GM06990 (cell line): ENCODE data around the gene PHACTR1.

ENCODE experiments used
- DNase-seq: peaks from one replicate; pipeline ENCODE4 v3.0.0-alpha.2; 2011; ENCODE audit not compliant: insufficient read length; ENCODE audit errors: extremely low read depth
- H3K27me3 ChIP-seq: replicated peaks from 2 replicates; pipeline ENCODE4 v1.6.0; 2011; ENCODE audit warnings: low read length; ENCODE audit not compliant: control insufficient read depth, insufficient read depth
- H3K36me3 ChIP-seq: 2 replicates; pipeline ENCODE4 v1.5.1; 2011; ENCODE audit warnings: low read length; ENCODE audit not compliant: control insufficient read depth, insufficient read depth
- H3K4me3 ChIP-seq: replicated peaks from 2 replicates; pipeline ENCODE4 v1.5.1; 2011; ENCODE audit warnings: low read depth, mild to moderate bottlenecking, control low read depth, low read length
- TF ChIP-seq, protein P1 (sequence below): IDR thresholded peaks from 2 replicates; pipeline ENCODE4 v1.5.1; 2011; ENCODE audit warnings: low read length, control low read depth, mild to moderate bottlenecking, inconsistent platforms; ENCODE audit not compliant: insufficient read depth, poor library complexity, severe bottlenecking

Gene PHACTR1

DNA sequence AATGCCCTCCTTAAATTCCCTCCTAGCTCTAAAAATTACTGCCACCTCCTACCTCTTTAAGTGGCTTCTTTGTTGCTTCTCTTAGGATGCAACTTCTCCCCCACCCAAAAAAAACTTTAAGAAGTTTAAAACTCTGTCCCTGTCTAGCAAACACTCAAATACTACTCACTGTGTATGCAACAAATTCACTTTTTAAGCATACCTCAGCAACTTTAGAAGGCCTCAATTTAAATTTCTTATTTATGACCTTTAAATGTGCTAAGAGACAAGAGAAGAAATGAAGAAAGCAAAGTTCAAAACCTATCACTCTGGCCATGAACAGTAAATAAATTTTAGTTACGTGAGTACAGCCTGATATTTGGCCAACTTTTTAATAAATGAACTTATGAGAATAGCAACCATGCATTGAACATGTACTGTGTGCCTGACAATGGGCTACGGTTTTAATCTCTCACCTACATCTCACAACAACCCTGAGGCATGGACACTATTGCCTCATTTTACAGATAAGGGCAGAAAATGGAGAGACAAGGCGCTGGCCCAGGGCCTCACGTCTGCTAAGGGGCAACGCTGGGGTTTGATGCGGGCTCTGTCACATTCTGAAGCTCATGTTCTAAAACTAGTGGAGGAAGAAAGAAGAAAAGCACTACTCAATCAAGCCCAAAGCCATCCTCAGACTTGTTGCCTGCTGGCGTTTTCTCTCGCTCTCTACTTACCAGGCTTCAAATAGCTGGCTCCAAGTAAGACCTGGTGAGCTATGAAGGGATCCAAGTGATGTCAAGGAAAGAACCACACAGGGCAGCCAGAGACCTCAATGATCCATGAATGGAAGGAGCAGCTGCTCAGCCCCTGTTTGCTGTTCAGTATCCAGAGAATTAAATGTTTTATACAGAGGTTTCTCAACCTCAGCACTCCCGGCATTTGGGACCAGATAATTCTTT is 512.0 kb downstream of the PHACTR1 start:
- no peak for DNase-seq
- H3K4me3 ChIP-seq, result peak overlapping the region; percentile 10
- no peaks in the 10 kb centered on the region for H3K36me3 ChIP-seq
- TF ChIP-seq, protein P1, sequence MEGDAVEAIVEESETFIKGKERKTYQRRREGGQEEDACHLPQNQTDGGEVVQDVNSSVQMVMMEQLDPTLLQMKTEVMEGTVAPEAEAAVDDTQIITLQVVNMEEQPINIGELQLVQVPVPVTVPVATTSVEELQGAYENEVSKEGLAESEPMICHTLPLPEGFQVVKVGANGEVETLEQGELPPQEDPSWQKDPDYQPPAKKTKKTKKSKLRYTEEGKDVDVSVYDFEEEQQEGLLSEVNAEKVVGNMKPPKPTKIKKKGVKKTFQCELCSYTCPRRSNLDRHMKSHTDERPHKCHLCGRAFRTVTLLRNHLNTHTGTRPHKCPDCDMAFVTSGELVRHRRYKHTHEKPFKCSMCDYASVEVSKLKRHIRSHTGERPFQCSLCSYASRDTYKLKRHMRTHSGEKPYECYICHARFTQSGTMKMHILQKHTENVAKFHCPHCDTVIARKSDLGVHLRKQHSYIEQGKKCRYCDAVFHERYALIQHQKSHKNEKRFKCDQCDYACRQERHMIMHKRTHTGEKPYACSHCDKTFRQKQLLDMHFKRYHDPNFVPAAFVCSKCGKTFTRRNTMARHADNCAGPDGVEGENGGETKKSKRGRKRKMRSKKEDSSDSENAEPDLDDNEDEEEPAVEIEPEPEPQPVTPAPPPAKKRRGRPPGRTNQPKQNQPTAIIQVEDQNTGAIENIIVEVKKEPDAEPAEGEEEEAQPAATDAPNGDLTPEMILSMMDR, result no peak
- no peaks in the 10 kb centered on the region for H3K27me3 ChIP-seq

GRCh38 chr6:13229205-13230085 is 512.9 kb downstream of the PHACTR1 start:
- Histone ChIP-seq H3K4me3 (peak overlapping the region; percentile 10), H3K36me3 (no peaks in the 10 kb centered on the region), H3K27me3 (no peaks in the 10 kb centered on the region)
- peak; percentile 82 for DNase-seq
- TF ChIP-seq, protein P1, result peak; percentile 78

DNA sequence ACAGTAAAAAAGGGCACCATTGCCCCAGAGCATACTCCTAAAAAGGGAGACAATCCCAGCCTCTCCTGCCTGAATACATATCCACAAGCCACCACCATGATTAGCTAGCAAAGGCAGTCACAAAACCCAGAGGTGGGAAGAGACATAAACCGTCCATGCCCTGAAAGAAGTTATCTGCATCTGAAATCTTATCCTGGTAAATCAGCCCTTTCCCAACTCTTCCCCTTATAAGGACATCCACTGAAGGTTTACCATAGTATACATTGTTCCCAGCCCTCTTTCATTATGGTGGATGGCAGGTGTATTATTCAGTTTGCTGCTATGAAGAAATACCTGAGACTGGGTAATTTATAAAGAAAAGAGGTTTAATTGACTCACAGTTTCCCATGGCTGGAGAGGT is 516.5 kb downstream of the PHACTR1 start:
- Histone ChIP-seq H3K4me3 (no peak overlapping the region), H3K36me3 (no peaks in the 10 kb centered on the region), H3K27me3 (no peaks in the 10 kb centered on the region)
- no peak for DNase-seq
- TF ChIP-seq, protein P1, result no peak

DNA sequence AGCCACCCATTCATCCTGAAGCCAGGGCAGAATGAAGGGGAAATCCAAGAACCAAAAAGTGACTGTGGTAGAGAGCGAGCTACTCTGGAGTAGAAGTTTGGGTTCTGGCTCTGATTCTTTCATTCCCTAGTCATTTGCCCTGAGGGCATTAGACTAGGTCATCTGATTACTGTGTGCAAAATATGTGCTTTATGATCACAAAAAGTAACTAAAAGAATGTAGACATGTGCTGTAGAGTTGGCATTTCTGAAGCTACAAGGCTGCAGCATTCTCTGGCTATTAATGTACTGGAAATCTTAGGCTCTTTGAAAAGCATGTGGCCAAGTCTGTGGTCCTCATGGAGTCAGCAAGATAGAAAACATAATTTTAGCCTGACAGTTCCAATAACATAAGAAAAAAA is 517.6 kb downstream of the PHACTR1 start:
- no peak for DNase-seq
- no peak overlapping the region for H3K4me3 ChIP-seq
- no peaks in the 10 kb centered on the region for H3K27me3 ChIP-seq
- H3K36me3 ChIP-seq, result no peaks in the 10 kb centered on the region
- TF ChIP-seq, protein P1, result no peak

DNA sequence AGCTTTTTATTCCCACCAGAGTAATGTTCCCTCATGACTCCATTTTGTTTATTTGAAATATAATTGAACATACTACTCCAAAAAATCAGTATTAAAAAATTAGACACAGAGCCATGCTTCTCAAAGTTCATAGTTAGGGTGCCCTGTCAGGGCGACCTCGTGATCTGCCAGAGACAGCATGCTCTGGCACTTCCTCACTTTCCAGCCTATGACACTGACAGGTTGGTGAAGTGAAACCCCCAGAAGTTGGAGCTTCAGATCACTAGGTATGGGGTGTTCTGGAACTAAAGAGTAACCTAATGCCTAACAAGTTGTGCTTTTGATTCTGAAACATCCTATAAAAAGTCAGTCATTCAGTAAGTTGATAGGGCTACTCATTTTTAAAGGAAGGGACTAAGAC is 518.8 kb downstream of the PHACTR1 start:
- TF ChIP-seq, protein P1, result no peak
- Histone ChIP-seq H3K4me3 (no peak overlapping the region), H3K36me3 (no peaks in the 10 kb centered on the region), H3K27me3 (no peaks in the 10 kb centered on the region)
- no peak for DNase-seq
